ENCODE measurements around the gene C14orf119.

C14orf119 gene

GRCh38 chr14:23117371-23118020 is 22.2 kb downstream of the C14orf119 start:
- Histone ChIP-seq H3K9ac (ENCODE audit: low read depth, low read length) (no peak overlapping the region), H3K9me3 (ENCODE audit: control insufficient read depth, insufficient read depth, low read length) (no peaks in the 10 kb centered on the region), H3K36me3 (ENCODE audit: insufficient read depth, low read length) (no peaks in the 10 kb centered on the region), H3K4me1 (ENCODE audit: insufficient read depth, low read length) (peaks cover 36% of the 10 kb centered on the region)

- Histone ChIP-seq H3K9ac (ENCODE audit: low read depth, low read length) (no peak within 1 kb of the TSS), H3K36me3 (ENCODE audit: insufficient read depth, low read length) (no peaks in the 10 kb centered on the region), H3K4me1 (ENCODE audit: insufficient read depth, low read length) (peaks cover 25% of the 10 kb centered on the region), H3K9me3 (ENCODE audit: control insufficient read depth, insufficient read depth, low read length) (no peaks in the 10 kb centered on the region)
These were observed 23.4 kb downstream of the C14orf119 start, which contains the start of gene CEBPE for GRCh38 chr14:23118506-23119362. TSS of gene CEBPE (minus strand) at chr14:23119255. CDS start at chr14:23119091, 164 bp downstream.

- no peak overlapping the region for H3K9ac ChIP-seq (ENCODE audit: low read depth, low read length)
- H3K36me3 ChIP-seq (ENCODE audit: insufficient read depth, low read length): no peaks in the 10 kb centered on the region
- peaks cover 17% of the 10 kb centered on the region for H3K4me1 ChIP-seq (ENCODE audit: insufficient read depth, low read length)
- no peaks in the 10 kb centered on the region for H3K9me3 ChIP-seq (ENCODE audit: control insufficient read depth, insufficient read depth, low read length)
These were observed 24.3 kb downstream of the C14orf119 start for GRCh38 chr14:23119363-23120327.

GRCh38 chr14:23120541-23121251 is 25.4 kb downstream of the C14orf119 start:
- peaks cover 17% of the 10 kb centered on the region for H3K4me1 ChIP-seq (ENCODE audit: insufficient read depth, low read length)
- H3K9ac ChIP-seq (ENCODE audit: low read depth, low read length): no peak overlapping the region
- H3K9me3 ChIP-seq (ENCODE audit: control insufficient read depth, insufficient read depth, low read length): no peaks in the 10 kb centered on the region
- H3K36me3 ChIP-seq (ENCODE audit: insufficient read depth, low read length): no peaks in the 10 kb centered on the region

GRCh38 chr14:23121361-23121771 is 26.1 kb downstream of the C14orf119 start:
- no peaks in the 10 kb centered on the region for H3K9me3 ChIP-seq (ENCODE audit: control insufficient read depth, insufficient read depth, low read length)
- no peaks in the 10 kb centered on the region for H3K36me3 ChIP-seq (ENCODE audit: insufficient read depth, low read length)
- H3K4me1 ChIP-seq (ENCODE audit: insufficient read depth, low read length): peaks cover 17% of the 10 kb centered on the region
- H3K9ac ChIP-seq (ENCODE audit: low read depth, low read length): no peak overlapping the region

GRCh38 chr14:23122086-23122485 is 26.8 kb downstream of the C14orf119 start:
- Histone ChIP-seq H3K4me1 (ENCODE audit: insufficient read depth, low read length) (peaks cover 17% of the 10 kb centered on the region), H3K9ac (ENCODE audit: low read depth, low read length) (no peak overlapping the region), H3K36me3 (ENCODE audit: insufficient read depth, low read length) (no peaks in the 10 kb centered on the region), H3K9me3 (ENCODE audit: control insufficient read depth, insufficient read depth, low read length) (no peaks in the 10 kb centered on the region)

GRCh38 chr14:23123419-23123818 is 28.1 kb downstream of the C14orf119 start:
- H3K36me3 ChIP-seq (ENCODE audit: insufficient read depth, low read length): no peaks in the 10 kb centered on the region
- H3K9me3 ChIP-seq (ENCODE audit: control insufficient read depth, insufficient read depth, low read length): no peaks in the 10 kb centered on the region
- no peak overlapping the region for H3K9ac ChIP-seq (ENCODE audit: low read depth, low read length)
- peaks cover 17% of the 10 kb centered on the region for H3K4me1 ChIP-seq (ENCODE audit: insufficient read depth, low read length)

- H3K9ac ChIP-seq (ENCODE audit: low read depth, low read length): no peak overlapping the region
- H3K36me3 ChIP-seq (ENCODE audit: insufficient read depth, low read length): no peaks in the 10 kb centered on the region
- no peaks in the 10 kb centered on the region for H3K9me3 ChIP-seq (ENCODE audit: control insufficient read depth, insufficient read depth, low read length)
- H3K4me1 ChIP-seq (ENCODE audit: insufficient read depth, low read length): peaks cover 17% of the 10 kb centered on the region
These were observed 29.1 kb downstream of the C14orf119 start for GRCh38 chr14:23124337-23124954.

- Histone ChIP-seq H3K36me3 (ENCODE audit: insufficient read depth, low read length) (no peaks in the 10 kb centered on the region; the same call in 1 of the 2 replicates), H3K9me3 (ENCODE audit: control insufficient read depth, insufficient read depth, low read length) (no peaks in the 10 kb centered on the region), H3K9ac (ENCODE audit: low read depth, low read length) (no peak overlapping the region), H3K4me1 (ENCODE audit: insufficient read depth, low read length) (peaks cover 13% of the 10 kb centered on the region)
These were observed 29.7 kb downstream of the C14orf119 start for GRCh38 chr14:23125011-23125410.

GRCh38 chr14:23125933-23126524 is 30.7 kb downstream of the C14orf119 start:
- H3K9ac ChIP-seq (ENCODE audit: low read depth, low read length): no peak overlapping the region
- no peaks in the 10 kb centered on the region; the same call in 1 of the 2 replicates for H3K36me3 ChIP-seq (ENCODE audit: insufficient read depth, low read length)
- H3K4me1 ChIP-seq (ENCODE audit: insufficient read depth, low read length): peaks cover 11% of the 10 kb centered on the region
- H3K9me3 ChIP-seq (ENCODE audit: control insufficient read depth, insufficient read depth, low read length): no peaks in the 10 kb centered on the region

- no peaks in the 10 kb centered on the region for H3K9me3 ChIP-seq (ENCODE audit: control insufficient read depth, insufficient read depth, low read length)
- H3K9ac ChIP-seq (ENCODE audit: low read depth, low read length): no peak overlapping the region
- H3K4me1 ChIP-seq (ENCODE audit: insufficient read depth, low read length): peaks cover 4% of the 10 kb centered on the region; the same call in 1 of the 2 replicates
- H3K36me3 ChIP-seq (ENCODE audit: insufficient read depth, low read length): no peaks in the 10 kb centered on the region; the same call in 1 of the 2 replicates
These were observed 31.4 kb downstream of the C14orf119 start for GRCh38 chr14:23126548-23127278.

GRCh38 chr14:23127861-23128260 is 32.6 kb downstream of the C14orf119 start:
- H3K36me3 ChIP-seq (ENCODE audit: insufficient read depth, low read length): no peaks in the 10 kb centered on the region; the same call in 1 of the 2 replicates
- no peak overlapping the region for H3K9ac ChIP-seq (ENCODE audit: low read depth, low read length)
- no peaks in the 10 kb centered on the region; the same call in 1 of the 2 replicates for H3K4me1 ChIP-seq (ENCODE audit: insufficient read depth, low read length)
- no peaks in the 10 kb centered on the region for H3K9me3 ChIP-seq (ENCODE audit: control insufficient read depth, insufficient read depth, low read length)
